Mesothelial cell of epicardium (in vitro differentiated cells): Measurements from ENCODE around the gene FGA. TPM values are rescaled to one million over a fixed set of nuclear protein-coding genes. Genes with fewer than 3 reads are reported as not detected.

Experiments used
- DNase-seq, 2 experiments: peaks; one replicate each; pipeline ENCODE4 v3.0.0; 2021; ENCODE audit warnings: low spot score in 2 of 2; ENCODE audit not compliant: unreplicated experiment in 2 of 2
- H3K27ac Mint-ChIP-seq: 2 replicates; pipeline ENCODE4 v1.8.0; 2021; ENCODE audit warnings: mixed read lengths
- H3K27me3 Mint-ChIP-seq: 2 replicates; pipeline ENCODE4 v1.8.0; 2021; ENCODE audit warnings: low read depth, mixed read lengths
- H3K36me3 Mint-ChIP-seq: 2 replicates; pipeline ENCODE4 v1.8.0; 2021; ENCODE audit warnings: mixed read lengths
- H3K4me1 Mint-ChIP-seq: 2 replicates; pipeline ENCODE4 v1.8.0; 2021; ENCODE audit warnings: mixed read lengths
- H3K4me3 Mint-ChIP-seq: 2 replicates; pipeline ENCODE4 v1.8.0; 2021; ENCODE audit warnings: mild to moderate bottlenecking, moderate library complexity, mixed read lengths
- H3K9me3 Mint-ChIP-seq: 2 replicates; pipeline ENCODE4 v1.8.0; 2021; ENCODE audit warnings: mixed read lengths
- CTCF ChIP-seq: fragments of 200-600 bp; sonication (generic); IDR thresholded peaks from one replicate; pipeline ENCODE4 v1.5.0; 2021; ENCODE audit warnings: antibody characterized with exemption; ENCODE audit not compliant: unreplicated experiment
- total RNA-seq: library from RNA; stranded (reverse); gene quantifications from 3 replicates; pipeline ENCODE4 v1.2.1, GENCODE V29; 2021

Gene FGA
- total RNA-seq, 1 donor from 2014 or later, result not detected

GRCh38 chr4:154606728-154607723 is 16.5 kb upstream of the FGA start:
- H3K27me3 Mint-ChIP-seq, result peaks cover 43% of the 10 kb centered on the region
- H3K4me1 Mint-ChIP-seq, result peaks cover under 1% of the 10 kb centered on the region
- H3K4me3 Mint-ChIP-seq, result no peak overlapping the region
- H3K36me3 Mint-ChIP-seq, result no peaks in the 10 kb centered on the region
- TF ChIP-seq CTCF, result no peak
- H3K9me3 Mint-ChIP-seq, result no peaks in the 10 kb centered on the region
- H3K27ac Mint-ChIP-seq, result no peak overlapping the region
- DNase-seq, result no peak

GRCh38 chr4:154604696-154605200 is 14.2 kb upstream of the FGA start:
- no peak for TF ChIP-seq CTCF
- no peak for DNase-seq
- no peaks in the 10 kb centered on the region for H3K9me3 Mint-ChIP-seq
- no peaks in the 10 kb centered on the region for H3K36me3 Mint-ChIP-seq
- peaks cover 42% of the 10 kb centered on the region for H3K27me3 Mint-ChIP-seq
- H3K27ac Mint-ChIP-seq, result no peak overlapping the region
- H3K4me3 Mint-ChIP-seq, result no peak overlapping the region
- peaks cover 11% of the 10 kb centered on the region for H3K4me1 Mint-ChIP-seq

- H3K9me3 Mint-ChIP-seq, result no peaks in the 10 kb centered on the region
- no peak overlapping the region for H3K4me3 Mint-ChIP-seq
These were observed 12.7 kb upstream of the FGA start for GRCh38 chr4:154603033-154603943.

GRCh38 chr4:154602404-154603020 is 12.0 kb upstream of the FGA start:
- Mint-ChIP-seq H3K27ac (no peak overlapping the region), H3K4me1 (peaks cover 17% of the 10 kb centered on the region), H3K4me3 (no peak overlapping the region), H3K27me3 (peaks cover 29% of the 10 kb centered on the region), H3K9me3 (no peaks in the 10 kb centered on the region), H3K36me3 (no peaks in the 10 kb centered on the region)
- no peak for TF ChIP-seq CTCF
- DNase-seq, result no peak

More at GRCh38 chr4:154603033-154603943, 12.7 kb upstream of the FGA start:
- DNase-seq, result no peak
- no peak for TF ChIP-seq CTCF
- H3K27me3 Mint-ChIP-seq, result peaks cover 32% of the 10 kb centered on the region
- peaks cover 12% of the 10 kb centered on the region for H3K4me1 Mint-ChIP-seq
- H3K27ac Mint-ChIP-seq, result no peak overlapping the region
- no peaks in the 10 kb centered on the region for H3K36me3 Mint-ChIP-seq
